Fibroblast of skin of scalp (primary cell): ENCODE results near the gene NDC1.

ENCODE experiments used
- DNase-seq: peaks from one replicate; pipeline ENCODE4 v3.0.0-alpha.2; 2013

The NDC1 gene

GRCh38 chr1:53731043-53731600 lies 107.0 kb downstream of the NDC1 start:
- DNase-seq, result no peak

DNA sequence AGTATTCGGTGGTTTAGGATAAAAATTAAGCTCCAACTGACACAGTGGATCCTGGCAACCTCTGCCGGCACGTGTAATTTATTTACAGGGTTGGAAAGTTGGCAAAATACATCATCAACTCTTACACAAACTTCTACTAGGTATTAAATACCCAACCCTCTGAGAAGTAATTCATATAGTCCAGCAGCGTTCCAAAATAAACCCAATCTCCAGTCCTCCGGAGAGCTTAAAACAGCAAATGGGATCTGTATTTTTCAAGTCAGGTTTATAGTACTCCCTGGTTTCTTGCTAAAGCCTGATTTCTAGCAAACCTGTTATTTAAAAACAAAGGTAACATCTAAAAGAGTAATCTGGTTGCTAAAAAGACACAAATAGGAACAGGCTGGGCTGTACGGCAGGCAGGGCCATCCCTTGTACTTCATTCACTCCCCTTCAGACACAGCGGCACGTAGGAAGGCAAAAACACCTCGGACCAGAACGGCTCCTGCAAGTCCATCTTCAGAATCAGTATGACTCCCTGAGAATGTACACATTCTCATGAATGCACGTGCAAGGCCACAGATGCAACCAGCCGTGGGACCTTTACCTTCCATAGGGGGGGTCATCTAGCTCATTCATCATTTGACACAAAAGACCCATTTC lies 107.8 kb downstream of the NDC1 start:
- DNase-seq, result no peak

GRCh38 chr1:53729456-53730223 lies 108.5 kb downstream of the NDC1 start:
- DNase-seq, result no peak

DNA sequence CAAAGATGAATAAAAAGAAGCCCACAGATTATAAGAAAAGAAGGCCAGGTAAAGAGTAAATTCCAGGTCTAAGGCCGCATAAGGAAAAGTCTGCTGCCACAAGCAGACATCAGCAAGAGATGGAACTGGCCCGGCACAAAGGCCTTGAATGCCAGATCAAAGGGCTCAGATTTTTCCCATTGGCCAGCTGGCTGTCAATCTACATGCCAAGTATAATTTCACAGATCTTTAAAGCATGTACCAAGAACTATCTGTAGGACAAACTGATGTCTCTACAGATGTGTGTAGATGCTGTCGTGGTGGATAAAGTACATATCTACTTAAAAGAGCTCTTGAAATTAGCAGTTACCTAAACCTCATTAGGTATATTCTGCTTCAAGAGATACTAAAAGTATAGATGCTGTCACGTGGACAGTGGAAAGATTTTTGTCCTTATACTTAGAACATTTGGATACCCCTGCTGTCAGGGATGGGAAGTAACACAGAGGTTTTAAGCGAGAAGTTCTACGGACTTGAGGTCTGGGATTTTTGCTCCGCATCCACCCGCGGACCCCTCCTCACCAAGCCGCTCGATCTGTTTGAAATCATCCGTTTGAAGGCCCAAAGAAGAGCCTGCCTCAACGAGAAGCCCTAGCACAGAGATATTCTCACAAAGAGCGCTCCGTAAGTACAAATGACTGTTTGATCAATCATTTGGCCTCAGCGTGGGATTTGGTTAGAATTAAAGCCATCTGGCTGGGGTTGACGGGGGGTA lies 109.2 kb downstream of the NDC1 start:
- DNase-seq, result peak; percentile 64

DNA sequence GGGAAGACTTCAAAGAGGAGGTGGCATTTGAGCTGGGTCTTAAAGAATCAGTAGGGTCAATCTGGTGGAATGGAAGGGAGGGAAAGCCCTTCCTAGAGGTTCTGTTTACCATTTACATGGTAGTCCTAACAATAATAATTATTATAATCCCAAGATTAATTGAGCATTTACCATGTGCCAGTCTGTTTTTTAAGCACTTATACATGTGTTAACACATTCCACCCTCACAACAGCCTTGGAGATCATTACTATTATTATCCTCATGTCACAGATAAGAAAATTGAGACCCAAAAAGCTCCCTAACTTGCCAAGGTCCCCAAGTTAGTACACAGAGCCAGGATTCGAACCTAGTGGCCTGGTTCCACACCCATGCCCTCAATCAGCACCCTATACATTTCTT lies 109.9 kb downstream of the NDC1 start:
- DNase-seq, result no peak

- no peak for DNase-seq
These were observed 110.5 kb downstream of the NDC1 start for GRCh38 chr1:53727461-53728092.

GRCh38 chr1:53726009-53726600 lies 112.0 kb downstream of the NDC1 start:
- DNase-seq, result no peak

DNA sequence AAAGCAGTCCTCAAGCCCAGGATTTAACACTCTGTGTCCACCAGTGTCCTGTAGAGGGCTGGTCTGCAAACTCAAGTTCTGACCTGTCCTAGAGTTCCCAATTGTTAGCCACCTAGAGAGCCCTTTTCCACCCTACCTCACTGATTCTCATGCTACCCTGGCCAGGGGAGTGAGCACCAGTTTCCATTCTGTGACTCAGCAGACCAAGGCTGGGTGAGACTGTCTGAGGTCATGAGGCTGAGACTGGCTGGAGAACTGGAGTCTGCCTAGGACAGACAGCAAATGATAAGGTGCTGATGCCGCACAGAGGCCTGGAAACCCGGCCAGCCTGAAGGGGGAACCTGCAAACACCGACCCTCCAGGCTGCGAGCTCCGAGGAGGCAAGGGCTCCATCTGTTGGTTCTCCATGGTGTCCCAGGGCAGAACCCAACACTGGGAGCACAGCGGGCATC lies 112.8 kb downstream of the NDC1 start:
- no peak for DNase-seq

DNA sequence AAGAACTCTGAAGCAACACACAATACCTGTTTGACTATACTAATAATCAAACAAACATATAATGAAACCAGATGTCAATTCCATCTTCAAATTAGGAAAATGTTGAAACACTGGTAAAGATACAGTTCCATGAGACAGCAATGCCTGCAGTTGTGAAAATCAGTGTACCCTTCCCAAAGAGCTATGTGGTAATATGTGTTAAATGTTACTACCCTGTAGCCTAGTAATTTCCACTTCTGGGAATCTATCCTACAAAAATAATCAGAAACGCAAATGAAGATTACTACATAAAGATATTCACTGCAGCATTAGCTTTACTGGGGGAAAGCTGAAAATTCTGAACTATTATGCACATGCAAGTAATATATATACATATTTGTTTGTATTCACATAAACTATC lies 116.1 kb downstream of the NDC1 start:
- no peak for DNase-seq

DNA sequence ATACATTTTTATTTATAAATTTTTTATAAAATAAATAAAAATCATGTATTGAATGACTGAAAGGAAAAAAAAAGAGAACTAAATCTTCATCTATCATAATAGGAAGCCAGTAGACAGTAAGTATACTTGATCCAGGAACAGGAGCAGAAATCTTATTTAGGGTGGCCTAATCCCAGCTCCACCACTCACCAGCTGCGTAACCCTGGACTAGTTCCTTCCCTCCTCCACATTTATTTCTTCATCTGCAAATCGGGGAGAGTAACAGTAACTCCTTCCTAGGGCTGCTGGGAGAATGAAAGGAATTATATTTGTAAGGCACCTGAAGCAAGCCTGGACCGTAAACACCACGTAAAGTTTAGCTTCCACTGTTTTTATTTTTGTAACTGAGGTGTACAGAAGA lies 117.0 kb downstream of the NDC1 start:
- DNase-seq, result no peak

DNA sequence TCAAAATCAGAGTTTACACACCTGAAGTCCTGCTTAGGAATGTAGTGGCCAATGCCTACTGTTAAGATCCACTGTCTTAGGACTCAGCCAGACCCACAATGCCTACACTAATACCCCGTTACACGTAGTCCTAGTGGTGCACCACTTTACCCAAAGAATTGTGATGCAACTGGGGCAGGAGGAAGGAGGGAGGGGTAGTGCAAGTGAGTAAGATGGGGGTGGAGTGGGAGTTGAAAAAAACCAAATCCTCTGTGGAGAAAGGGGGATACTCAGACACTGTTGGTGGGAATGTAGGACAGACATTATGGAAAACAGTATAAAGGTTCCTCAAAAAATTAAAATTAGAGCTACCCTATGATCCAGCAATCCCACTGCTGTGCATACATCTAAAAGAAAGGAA lies 118.6 kb downstream of the NDC1 start:
- no peak for DNase-seq

GRCh38 chr1:53718443-53718842 lies 119.7 kb downstream of the NDC1 start:
- DNase-seq, result peak; percentile 12

DNA sequence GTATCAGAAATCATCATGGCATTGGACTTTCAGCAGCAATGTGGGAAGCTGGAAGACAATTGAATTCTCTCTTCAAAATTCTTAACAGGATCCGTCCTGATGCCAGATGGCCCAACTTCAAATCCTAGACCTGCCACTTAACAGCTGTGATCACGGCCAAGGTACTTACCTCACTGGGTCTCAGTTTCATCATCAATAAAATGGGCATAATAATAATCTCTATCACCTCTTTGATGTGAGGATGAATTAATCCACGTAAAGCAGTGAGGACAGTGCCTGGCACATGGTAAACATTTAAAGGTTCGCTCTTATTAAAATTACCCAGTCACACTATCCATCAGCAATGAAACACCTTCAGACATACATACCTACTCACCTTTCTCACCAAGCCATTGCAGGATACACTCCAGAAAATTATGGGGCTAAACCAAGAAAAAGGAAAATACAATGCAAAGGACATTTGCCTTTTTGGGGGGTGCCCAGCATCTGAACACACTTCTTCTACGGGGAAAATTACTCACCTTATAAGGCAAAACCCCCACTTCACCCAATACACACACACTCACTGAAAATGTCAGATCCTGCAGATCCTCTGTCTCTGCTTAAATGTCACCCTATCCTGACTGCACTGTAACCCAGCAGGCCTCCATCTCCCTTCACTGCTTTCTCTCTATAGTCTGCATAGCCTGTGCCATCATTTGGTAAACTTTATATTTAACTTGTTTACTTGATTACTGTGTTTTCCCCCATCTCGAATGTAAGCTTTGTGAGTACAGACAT lies 120.9 kb downstream of the NDC1 start:
- DNase-seq, result no peak

DNA sequence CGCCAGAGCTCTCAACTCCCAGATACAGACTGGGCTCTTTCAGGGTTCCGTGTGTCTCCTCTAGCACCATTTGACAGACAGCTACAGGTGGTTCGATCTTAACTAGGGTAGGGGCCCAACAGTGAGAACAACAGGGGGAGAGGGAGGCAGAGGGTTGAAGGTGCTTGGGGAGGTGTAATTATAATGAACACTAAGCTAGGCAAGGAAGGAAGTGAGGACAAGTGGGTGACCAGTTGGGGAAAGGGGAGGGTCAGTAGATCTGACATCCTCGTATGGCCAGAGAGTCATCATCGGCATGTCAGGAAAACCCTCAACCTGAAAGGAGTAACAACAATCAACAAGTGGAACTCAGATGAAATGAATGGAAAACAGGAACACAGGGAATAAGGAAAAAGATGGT lies 121.9 kb downstream of the NDC1 start:
- no peak for DNase-seq

GRCh38 chr1:53715478-53715877 lies 122.6 kb downstream of the NDC1 start:
- peak; percentile 21 for DNase-seq
